Jurkat, Clone E6-1 (cell line): Measurements from ENCODE around the gene TMEM140.

Experiments used
- DNase-seq: peaks from one replicate; pipeline ENCODE4 v3.0.0-alpha.2; 2011; ENCODE audit warnings: low read depth, low spot score
- H3K4me3 ChIP-seq: 2 replicates; pipeline ENCODE4 v1.5.1; 2011; ENCODE audit warnings: mild to moderate bottlenecking, low read length, control low read depth, moderate library complexity

Gene TMEM140

GRCh38 chr7:135188298-135188984 is 40.6 kb downstream of the TMEM140 start:
- H3K4me3 ChIP-seq = no peak overlapping the region
- DNase-seq = no peak

DNA sequence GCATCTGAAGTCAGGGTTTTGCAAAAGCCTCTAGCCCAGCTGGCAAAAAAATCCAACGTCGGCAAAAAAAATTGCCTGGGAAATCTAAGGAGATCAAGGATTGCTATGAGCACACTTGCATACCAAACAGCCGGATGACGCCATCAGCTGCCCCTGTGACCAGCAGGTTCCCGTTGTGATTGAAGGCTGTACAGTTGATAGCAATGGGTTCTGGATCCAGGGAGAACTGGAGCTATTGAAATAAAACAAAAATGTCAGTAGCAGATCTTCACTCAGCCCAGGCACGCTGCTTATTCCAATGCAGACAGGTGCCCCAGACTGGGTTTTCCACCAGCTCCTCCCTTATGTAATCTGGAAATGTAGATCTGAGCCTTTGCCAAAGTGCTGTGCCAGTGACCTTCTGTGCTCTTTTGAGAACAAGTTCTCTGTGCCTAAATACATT is 41.4 kb downstream of the TMEM140 start:
- DNase-seq = no peak
- no peak overlapping the region for H3K4me3 ChIP-seq

GRCh38 chr7:135189961-135190360 is 42.1 kb downstream of the TMEM140 start:
- no peak overlapping the region for H3K4me3 ChIP-seq
- DNase-seq = no peak

- no peak for DNase-seq
- H3K4me3 ChIP-seq = no peak overlapping the region
Observed at GRCh38 chr7:135190703-135191102, 42.8 kb downstream of the TMEM140 start.

GRCh38 chr7:135192914-135193536 is 45.2 kb downstream of the TMEM140 start:
- no peak for DNase-seq
- no peak overlapping the region for H3K4me3 ChIP-seq

- DNase-seq = no peak
- no peak overlapping the region for H3K4me3 ChIP-seq
Observed at GRCh38 chr7:135193615-135194081, 45.8 kb downstream of the TMEM140 start.

DNA sequence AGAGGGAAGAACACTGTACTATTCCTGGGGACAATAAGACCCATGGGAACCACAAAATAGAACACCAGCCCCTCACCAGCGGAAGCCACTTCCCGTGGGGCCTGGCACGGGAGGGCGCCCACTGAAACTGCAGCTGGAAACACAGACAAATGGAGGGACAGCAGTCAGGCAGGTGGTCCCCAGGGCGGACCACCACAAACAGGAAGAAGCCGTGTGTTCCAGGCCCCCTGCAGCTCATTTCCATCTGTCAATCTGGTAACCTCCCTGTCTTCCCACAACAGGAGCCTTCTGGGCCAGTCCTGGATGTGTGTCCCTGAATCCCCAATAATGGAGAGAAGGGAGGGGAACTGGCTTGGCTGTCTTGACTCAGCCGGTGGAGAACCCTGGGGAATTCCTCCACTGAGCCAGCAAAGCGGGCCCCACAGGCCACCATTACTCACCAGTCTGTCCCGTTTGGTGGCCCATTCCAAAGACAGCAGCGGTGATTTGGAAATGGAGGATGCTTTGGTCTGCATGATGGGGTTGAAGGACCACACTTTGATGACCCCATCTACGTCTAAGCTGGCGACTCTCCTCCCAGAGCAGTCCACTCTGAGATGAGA is 46.7 kb downstream of the TMEM140 start:
- no peak for DNase-seq

DNA sequence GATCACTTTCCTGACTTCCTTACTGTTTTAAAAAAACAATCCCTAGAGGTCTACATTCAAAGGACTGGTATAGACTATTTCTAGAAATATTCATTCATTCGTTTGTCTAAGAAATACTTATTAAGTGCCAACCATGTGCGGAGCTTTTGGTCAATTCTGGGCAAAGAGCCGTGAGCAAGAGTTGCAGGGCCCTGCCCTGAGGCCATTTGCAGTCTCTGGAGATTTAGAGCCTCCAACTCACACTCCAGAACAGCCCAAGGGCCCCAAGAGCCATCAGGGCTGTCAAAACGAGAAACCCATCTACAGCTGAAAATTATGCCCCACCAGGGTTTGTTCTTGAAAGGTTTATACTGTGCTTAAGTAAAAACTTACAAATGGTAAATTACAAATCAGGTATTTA is 47.3 kb downstream of the TMEM140 start:
- no peak overlapping the region for H3K4me3 ChIP-seq
- no peak for DNase-seq

More for the DNA sequence above, 46.7 kb downstream of the TMEM140 start:
- H3K4me3 ChIP-seq = no peak overlapping the region

DNA sequence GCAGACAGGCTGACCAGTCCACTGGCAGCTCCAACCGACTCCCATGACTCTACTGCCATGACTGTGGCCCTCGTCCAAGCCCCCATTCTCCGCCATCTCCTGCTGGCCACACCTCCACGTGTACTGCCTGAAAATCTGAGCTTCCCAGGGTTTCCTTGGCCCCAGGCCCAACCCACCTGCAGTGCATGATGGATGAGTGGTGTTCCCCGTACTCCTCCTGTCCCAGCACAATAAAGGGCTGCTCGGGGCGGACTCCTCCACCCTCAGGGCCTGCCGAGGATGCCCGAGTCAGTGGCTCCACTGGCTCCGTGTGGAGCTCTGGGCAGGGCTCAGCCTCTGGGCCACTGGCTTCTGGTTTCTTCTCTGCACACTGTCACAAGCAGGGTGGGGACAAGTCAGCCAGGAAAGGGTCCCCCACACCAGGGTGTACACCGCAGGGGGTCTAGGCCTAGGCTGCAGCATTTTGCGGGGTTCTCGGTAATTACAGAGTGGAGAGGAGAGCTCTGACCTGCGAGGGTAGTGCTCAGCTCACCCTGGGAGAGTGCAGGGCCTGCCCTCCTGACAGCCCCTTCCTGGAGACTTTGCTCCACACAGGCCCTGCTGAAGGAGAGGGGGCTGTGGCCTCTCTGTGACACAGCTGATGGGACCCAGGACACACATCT is 48.2 kb downstream of the TMEM140 start:
- no peak for DNase-seq

DNA sequence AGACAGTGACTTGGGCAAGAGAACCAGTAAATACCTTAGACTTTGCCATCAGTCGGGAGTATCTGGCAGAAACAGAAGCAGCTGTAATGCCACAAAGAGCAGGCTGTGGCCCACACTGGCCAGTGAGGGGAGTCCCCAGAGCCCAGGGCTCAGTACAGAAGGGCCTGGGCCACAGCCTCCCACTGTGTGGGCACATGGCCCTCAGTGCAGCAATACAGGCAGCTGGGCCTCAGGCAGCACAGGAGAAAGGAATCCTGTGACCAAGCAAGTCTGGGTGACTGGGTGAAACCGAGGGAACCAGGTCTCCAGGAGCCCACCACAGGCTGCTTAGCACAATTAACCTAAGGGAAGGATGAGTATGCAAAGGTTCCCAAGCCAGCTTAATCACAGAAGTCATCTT is 49.5 kb downstream of the TMEM140 start:
- no peak for DNase-seq
- H3K4me3 ChIP-seq = no peak overlapping the region

More for the DNA sequence above, 48.2 kb downstream of the TMEM140 start:
- H3K4me3 ChIP-seq = no peak overlapping the region

DNA sequence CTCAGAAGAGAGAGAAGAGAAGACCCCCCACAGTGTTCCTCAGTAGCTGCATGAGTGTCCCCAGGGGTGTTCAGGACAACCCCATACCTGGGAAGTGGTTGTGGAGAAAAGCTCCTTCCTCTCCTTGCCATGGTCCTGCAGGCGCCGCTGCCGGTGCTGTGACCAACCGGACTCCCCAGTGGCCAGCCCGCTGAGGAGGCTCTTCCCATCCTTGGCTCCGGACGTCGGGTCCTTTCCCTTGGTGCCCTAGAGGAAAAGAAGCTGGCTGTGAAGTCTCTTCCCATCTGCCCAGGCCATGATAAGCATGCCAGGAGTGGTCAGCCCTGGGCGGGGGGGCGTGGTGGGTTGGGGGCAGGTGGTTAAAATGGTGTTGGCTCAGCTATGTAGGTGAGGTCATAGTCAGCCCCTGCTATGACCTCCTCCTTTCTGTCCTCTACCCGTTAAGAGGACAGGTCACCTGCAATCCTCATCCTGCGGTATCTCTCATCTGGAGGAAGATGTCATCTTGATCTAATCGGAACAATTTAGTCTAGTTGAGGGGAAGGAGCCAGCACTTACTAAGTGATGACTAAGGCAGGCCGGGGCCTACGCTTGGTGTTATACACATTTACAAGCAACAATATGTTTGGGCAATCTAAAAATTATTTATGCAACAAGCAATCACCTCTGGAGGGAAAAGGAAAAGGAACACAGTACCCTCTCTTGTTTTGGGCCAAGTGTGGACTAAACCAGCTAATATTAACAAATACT is 50.2 kb downstream of the TMEM140 start:
- no peak overlapping the region for H3K4me3 ChIP-seq
- DNase-seq = no peak

DNA sequence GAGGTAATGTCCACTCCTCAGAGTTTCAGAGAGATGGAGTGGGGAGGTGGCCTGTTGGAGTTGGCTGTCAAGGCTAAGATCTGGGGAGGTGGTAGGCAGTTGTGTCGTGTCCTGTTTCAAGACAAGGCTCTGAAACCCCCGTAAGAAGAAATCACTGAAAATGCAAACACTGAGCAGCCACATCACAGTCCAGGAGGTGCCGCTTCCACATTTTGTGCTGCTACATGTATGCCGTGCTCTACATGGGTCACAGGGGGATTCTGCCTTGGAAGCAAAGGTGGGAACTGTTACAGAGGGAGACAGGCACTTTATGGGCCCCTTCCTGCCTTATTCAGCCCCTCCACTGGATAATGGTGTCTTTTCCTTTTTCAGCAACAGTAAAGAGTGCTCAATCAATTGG is 51.6 kb downstream of the TMEM140 start:
- no peak overlapping the region for H3K4me3 ChIP-seq
- no peak for DNase-seq

GRCh38 chr7:135200821-135201331 is 53.0 kb downstream of the TMEM140 start:
- H3K4me3 ChIP-seq = no peak overlapping the region
- no peak for DNase-seq

GRCh38 chr7:135201350-135201749 is 53.5 kb downstream of the TMEM140 start:
- DNase-seq = no peak
- H3K4me3 ChIP-seq = no peak overlapping the region

DNA sequence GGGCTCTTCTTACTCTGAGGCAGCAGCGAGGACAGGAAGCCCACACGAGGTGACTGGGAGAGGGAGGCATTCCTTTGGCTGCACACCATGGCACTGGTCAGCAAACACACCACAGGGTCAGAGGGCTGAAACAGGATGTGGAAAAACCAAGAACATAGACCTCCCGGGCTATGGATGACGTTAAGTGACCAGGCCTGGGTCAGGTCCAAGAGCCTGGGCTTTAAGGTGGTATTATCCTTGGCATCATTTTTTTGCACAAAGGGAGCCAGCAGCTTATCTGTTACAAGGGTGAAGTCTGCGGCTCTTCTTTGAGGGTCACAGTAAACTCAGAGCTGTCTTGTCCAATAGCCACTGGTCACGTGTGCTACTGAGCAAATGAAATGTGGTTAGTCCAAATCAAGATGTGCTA is 56.5 kb downstream of the TMEM140 start:
- no peak overlapping the region for H3K4me3 ChIP-seq
- DNase-seq = no peak

DNA sequence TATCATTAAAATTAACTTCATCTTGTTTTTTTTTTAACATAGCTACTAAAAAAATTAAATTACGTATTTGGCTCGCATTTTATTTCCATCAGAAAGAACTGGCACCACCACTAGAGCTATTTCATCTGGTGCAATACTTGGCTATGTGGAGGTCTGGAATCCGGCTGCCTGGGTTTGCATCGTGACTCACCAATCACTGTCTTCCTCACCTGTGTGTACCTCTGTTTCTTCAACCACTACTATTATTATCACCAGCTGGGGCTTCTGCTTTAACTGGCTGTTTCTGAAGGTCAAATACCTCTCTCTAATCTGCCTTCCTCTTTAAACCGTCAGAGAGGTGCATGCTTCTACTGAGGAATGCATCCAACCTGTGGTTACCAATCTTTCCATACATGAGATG is 57.0 kb downstream of the TMEM140 start:
- DNase-seq = no peak

DNA sequence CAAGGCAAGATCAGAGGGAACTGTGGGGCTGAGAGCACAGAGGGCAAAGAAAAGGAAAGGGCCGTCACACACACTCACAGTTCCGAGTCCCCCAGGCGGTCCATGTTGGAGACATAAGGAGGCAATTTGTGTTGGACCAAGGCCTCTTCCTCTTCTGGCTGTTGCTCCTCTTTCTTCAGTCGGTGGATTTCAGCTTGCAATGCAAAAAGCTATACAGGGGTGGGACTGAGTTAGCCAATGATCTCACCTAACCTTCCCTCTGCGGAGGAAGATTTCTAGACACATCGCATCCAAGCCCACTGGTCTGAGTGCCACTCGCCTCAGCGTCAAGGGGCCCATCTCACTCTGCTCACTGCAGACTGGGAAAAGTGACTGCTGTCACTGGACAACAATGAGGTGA is 58.0 kb downstream of the TMEM140 start:
- H3K4me3 ChIP-seq = no peak overlapping the region
- no peak for DNase-seq

More for the DNA sequence above, 57.0 kb downstream of the TMEM140 start:
- no peak overlapping the region for H3K4me3 ChIP-seq

GRCh38 chr7:135206941-135207391 is 59.1 kb downstream of the TMEM140 start:
- DNase-seq = no peak
- no peak overlapping the region for H3K4me3 ChIP-seq
